Activated CD4-positive, CD25-positive, alpha-beta regulatory T cell (primary cell): ENCODE data around the gene MAPK1IP1L.

Source experiments
- DNase-seq, 4 experiments: peaks; one replicate each; lab custom pipeline; 2025; lab: John Stamatoyannopoulos, UW

The MAPK1IP1L gene

DNA sequence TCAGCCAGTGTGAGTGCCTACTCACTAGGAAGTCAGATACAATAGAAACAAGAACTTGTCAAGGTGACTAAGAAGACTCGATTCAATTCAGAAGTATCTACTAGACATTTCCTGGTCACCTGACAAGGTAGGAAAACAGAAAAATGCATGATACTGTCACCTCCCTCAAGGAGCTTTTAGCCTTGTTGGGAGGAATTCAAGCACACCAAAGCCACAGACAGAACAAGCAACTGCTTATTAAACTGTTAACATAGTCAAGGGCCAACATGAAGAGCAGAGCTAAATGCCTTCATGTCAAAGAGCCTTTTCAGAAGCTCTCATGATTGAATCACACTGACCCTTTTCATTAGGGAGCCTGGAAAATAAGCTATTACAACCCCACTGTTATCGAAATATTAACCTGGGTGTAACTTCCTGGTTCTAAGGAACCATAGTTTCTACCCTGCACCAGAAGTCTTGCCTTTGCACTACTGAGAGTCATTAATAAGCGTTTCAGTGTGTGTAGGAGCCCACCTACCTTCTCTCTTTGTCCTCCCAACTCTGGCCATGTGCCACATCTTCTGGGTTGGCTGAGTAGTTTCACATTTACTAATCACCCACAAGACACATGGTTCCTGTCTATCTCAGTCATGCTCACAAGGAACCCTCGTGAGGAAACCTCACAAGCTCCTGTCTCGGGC lies 46.6 kb downstream of the MAPK1IP1L start:
- peak in 3 of 4 experiments; percentile 11 to 17 (median 15) for DNase-seq

DNA sequence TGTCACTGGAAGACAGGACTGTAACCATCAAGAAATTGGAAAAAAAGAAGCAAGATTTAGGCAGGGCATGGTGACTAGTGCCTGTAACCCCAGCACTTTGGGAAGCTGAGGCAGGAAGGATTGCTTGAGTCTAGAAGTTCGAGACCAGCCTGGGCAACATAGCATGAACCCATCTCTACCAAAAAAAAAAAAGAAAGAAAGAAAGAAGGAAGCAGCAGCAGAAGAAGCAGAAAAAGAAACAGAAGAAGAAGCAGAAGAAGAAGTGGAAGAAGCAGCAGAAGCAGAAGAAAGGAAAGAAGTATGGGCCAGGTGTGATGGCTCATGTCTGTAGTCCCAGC lies 47.1 kb downstream of the MAPK1IP1L start:
- DNase-seq, result no peak

DNA sequence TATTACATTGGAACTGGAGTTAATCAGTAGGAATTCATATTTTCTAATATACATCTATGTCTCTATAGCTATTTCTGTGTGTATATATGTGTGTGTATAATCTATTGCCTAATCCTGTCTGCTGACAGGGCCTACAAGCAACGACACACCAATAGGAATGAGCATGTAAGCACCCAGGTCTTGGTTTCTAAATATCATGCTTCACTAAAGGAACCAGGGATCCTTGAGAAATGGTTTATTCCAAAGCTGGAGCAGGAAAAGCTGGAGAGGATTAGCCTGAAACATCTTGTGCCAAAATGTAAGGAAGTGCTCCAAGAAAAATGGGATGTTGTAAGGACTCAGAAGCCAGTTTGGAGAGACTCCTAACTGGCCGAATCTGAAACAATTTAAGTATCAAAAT lies 48.3 kb downstream of the MAPK1IP1L start:
- no peak for DNase-seq

DNA sequence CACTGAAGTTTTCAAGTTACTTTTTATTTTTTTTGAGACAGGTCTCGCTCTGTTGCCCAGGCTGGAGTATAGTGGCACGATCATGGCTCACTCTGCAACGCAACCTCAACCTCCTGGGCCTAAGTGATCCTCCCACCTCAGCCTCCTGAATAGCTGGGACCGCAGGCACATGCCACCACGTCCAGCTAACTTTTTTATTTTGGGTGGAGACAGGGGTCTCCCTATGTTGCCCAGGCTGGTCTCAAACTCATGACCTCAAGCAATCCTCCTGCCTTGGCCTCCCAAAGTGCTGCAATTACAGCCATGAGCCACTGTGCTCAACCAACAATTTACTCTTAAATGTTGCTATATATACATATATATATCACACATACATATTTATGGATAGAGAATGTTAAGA lies 50.3 kb downstream of the MAPK1IP1L start:
- no peak for DNase-seq

DNA sequence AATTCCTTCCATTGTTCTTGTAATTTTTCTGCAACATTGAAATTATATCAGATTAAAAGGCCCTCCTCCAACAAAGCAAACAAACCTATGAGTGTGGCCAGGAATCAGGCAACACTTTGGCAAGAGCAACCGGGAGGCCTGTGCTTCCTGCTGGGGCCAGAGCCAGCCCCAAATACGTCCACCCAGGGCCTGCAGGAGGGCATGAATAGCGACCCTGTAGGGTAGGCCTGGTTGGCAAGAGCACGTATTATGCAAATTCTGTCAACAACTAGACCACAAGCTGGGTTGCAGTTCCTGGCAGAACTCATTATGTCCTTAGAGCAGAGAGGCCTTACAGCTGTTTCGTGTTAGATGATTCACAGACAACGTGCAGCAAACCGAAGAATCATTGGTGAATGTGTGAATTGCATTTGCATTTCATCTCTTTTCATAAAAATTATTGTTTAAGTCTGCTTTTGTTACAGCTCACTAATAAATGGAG lies 50.7 kb downstream of the MAPK1IP1L start:
- peak in 3 of 4 experiments; percentile 18 to 36 (median 32) for DNase-seq

DNA sequence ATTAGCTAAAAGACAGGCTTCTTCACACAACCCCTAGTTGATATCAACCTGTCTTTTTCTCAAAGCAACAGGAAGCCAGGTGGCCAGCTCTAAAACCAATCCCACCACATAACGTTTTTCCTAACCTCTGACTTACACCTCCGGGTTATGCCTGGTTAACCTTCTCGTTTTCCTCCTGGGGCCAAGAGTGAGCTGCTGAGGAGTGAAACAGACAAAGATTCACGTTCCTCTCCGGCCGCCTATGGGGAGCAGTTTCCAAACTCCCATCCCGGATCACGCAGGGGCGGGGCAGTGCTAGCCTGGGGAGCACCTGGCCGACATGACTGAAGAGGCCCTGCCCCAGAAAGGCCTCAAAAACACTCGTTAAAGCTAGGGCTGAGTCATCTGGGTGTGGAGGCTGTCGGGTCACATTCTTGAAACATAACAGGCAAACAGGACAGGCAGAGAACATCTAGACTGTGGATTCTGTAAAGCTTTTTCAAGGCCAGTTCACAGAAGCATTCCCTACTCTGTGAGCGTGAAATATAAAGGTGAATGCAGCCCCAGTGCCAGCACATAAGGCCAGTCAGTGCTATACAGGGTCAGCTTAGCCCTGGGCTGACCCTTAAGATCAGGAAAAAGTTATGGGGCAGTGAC lies 51.7 kb downstream of the MAPK1IP1L start:
- DNase-seq, result peak; percentile 27 to 52 (median 40)

DNA sequence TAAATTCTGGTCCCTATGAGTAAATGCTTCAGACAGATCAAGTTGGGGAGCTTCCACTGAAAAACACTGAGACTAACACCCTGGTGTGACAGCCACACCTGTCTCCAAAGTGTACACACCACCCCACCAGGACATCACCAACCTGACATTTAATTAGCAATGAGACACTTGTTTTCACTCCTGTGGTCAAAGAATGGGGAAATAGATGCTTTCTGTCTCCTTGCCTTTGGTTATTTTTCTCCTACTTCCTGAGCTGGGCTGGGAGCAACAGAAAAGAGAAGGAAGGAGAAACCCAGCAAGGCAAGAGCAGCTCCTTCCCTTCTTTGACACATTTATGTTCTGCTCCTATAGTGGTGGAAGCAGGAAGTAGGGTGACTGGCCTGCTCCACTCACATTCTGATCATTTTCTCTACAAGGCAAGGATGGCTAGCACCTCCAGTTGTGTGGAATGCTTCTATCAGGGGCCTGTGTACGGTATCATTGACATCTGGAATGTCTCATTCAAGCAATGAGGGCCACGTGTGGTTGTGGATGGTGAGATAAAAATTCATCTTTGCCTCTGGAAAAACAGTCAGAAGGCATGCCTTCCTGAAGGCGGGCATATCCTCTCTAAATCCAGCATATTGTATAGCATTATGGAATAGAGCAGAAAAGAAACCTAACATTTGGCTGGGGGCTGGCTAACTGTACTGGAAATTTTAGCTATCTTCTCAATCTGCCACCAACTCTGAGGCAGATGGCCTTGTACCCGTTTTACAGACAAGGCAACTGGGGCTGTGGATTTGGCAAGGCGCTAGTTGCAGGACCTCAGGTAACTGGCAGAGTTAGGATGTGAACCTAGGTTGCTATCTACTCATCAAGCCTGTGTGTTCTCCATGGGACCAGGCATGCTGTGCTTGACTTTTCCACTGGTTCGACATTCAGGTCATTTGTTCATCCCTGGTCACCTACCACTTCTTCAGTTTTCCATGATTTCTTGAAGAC lies 52.8 kb downstream of the MAPK1IP1L start:
- no peak for DNase-seq

DNA sequence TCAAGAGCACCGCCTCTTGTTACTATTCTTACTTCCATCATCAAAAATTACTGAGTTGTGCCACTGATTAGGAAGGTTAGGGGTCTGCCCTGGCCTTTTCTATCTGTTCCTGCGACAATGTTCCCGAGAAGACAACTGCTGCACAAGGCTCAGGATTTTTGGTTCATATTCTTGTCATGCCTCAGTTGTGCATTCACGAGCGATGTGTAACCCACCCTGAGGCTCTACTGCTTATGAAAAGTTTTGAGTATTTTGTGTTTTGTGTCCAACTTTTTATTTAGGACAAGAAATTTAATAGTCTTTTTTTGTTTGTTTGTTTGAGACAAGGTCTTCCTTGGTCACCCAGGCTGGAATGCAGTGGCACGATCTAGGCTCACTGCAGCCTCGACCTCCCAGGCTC lies 54.5 kb downstream of the MAPK1IP1L start:
- no peak for DNase-seq

DNA sequence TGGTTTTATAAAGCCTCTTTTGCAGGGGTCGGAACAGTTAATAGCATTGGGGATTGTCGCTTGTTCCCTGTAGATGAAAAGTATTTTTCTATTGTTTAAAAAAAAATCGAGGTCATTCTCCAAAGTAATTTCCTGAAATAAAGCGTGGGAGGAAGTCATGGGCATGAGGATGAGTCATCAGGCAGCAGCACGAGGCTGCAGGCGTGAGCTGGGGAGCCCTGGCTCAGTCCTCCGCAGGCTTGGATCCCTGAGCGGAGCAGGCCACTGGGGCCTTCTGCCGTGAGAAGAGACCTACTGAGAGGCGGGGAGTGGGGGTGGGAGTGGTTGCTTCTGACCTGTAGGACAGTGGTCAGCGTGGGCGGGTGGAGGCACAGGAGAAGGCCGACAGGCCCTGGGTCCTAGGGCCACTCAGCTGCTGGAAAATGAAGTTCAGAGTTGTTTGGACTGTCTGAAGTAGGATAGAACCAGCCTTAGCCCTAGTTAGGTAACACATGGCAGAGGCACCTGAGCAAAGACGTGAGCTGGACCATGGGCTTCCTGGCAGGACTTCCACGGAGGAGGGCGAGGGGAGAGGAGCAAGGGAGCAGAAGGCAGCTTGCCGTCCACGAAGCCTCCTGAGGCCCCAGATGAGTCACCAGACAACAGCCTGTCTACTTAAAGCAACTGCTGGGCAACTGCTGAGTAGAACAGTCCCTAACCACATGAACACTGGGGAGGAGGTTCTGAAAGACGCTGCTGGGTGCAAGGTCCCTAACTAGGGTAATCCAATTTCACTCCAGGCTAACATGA lies 56.5 kb downstream of the MAPK1IP1L start:
- no peak for DNase-seq

DNA sequence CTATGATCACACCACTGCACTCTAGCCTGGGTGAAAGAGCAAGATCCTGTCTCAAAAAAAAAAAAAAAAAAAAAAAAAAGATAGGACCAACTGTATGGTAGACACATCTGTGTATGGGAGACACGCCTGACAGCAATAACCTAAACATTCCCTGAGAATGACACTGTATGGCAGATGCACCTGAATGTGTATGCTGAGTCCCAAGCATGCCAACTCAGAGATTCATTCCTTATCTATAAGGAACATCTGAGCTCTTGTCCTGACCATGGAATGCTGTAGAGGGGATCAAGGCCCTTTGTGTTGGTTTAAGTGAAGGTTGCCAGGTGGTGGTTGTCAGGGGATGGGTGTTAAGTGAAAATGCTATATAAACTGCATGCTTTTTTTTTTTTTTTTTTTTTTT lies 58.4 kb downstream of the MAPK1IP1L start:
- DNase-seq, result no peak

DNA sequence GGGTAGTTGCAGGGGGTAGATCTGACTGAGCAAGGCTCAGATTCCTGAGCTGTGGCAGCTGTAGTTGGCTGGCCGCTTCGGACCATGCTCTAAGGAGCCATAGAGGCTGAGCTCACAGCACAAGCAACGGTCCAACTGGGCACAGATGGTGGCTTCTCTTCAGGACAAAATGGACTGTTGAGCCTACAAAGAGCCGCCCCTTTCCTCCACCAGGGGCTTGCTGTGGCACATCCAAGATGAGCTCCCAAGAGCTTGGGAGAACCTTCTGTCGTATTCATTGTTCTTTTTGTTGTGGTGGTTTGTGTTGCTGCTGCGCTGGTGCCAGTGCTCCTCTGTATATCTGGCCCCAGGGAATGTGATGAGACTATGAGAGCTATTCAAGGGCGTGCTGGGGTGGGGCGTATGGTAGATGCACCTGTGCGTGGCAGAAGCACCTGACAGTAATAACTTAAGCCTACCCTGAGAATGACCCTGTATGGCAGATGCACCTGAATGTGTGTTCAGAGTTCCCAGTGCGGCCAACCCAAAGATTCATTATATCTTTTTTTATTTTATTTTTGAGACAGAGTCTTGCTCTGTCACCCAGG lies 59.8 kb downstream of the MAPK1IP1L start:
- DNase-seq, result no peak

DNA sequence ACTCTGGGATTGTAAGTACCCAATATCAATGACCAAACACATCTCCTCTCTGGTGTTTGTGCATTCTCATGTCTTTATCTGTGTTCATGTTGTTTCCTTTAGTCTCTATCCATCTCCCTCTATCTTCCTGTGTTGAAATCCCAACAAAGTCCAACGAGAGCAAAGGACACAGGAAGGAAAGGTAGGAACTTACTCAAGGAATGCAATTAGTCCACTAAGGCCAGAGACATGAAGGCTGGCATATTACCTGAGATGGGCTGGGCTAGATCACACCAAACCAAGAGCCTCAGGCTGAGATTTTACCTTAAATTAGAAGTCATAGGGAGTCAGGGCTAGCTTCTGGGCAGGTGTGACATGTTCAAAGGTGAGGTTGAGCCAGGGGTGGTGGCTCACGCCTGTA lies 63.3 kb downstream of the MAPK1IP1L start:
- DNase-seq, result no peak

DNA sequence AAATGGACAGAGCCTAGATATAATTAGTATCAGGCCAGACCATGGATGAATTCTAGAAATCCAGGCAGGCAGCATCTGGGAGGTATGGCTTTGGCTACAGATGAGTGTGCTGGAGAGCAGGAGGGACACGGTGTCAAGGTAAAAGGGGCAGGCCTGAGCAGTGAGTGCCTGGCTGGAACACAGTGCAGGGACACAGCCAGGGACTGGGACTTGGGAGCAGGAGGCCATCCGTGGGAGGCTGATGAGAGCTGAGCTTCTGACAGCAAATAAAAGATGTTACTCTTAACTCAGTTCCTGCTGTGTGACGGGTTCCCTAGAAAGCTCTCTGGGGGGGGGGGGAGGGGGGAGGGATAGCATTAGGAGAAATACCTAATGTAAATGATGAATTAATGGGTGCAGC lies 64.0 kb downstream of the MAPK1IP1L start:
- no peak for DNase-seq

DNA sequence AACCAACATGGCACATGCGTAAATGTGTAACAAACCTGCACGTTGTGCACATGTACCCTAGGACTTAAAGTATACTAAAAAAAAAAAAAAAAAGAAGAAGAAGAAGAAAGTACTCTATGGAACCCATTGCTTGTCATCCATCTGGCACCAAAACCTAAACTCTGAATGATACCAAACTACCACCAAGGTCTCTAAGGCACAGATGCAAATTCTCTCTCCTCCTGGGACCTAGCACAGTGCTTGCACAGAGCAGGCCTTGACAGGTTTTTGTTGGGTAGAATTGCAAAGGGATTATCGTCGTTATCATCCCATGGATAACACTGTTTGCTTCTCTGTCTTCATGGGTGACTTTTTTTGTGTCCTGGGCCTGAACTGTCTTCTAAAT lies 64.4 kb downstream of the MAPK1IP1L start:
- no peak for DNase-seq

DNA sequence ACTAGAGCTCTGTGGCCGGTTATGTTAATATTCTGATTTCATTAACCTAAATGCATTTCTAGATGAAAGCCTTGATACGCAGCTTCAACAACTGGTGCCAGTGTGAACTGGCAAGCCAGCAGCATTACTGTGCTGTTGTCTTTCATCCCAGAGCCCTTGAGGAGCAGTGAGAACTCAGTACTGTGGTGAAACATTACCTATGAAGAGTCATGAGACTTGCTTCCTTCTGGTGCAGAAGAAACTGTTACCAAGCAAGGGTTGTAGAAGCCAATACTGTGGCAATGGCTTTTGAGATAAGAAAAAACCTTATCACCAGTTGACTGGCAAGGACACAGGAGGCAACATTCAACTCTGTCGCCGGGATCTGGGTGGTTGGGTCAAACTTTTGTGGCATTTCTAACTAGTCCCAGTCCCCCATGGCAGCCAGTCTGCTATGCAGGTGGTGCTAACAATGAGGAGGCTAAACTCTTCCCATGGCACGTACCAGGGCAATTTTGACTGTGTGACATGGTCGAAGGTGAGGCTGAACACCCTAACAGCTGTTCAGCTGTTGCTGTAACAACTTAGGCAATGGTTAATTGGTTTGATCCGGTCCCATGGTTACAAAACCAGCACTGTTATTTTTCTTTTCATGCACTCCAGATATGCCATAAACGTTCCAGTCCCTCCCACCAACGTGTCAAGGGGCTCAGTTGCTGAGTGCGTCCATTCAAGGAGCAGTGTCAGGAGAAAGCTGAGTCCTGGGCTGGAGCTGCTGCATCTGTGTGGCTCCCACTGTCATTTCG lies 65.0 kb downstream of the MAPK1IP1L start:
- no peak for DNase-seq

DNA sequence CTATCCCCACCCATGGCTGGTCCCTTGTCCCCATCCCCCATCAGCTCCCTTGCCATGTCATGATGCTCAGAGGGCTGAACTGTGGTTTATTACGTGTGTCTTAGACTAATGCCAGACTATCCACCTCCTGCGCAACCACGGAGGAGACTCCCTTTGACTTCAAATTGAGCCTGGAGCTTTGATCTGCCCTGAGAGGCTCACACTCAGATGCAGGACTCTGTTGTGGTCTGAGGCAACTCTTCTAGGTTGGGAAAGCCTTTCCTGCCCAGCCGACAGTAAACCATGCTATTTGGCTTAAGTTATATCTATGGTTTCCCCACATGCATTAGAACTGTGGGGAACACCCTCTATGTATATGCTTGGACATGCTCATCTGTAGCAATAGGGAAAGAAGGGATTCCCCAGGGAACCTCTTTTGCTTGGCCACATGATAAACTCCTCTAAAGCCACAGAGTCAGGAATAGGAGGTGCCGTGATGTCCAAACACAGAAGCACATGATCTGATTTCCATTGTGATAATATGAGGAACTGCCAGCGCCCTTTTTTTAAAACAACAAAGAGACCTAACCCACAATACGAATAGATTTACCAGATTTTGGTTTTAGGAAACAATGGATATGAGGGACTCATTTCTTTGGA lies 66.5 kb downstream of the MAPK1IP1L start:
- DNase-seq, result no peak

DNA sequence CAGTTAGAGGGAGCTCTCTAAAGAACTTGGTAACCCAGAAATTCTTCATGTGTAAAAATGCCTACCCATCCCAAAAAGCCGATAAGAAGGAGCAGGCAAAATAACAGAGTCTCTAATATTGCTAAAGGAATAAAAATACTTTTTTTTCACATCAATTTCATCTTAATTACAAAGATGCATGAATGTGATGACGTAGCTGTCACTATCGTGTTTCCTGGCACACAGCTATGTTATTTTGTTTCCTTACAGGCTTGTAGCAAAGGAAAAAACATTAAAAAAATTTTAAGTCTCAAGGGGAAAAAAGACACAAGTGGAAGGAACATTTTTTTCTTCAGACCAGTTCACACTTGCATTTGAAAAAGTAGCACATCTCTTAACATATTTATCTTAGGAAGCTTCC lies 67.3 kb downstream of the MAPK1IP1L start:
- DNase-seq, result no peak
